ENCODE results near the gene UNC5A. TPM values are rescaled to one million over a fixed set of nuclear protein-coding genes. Genes with fewer than 3 reads are reported as not detected.

Gene UNC5A
- total and polyA plus RNA-seq, 9 of the 15 experiments (the other 6 are each of a cell fraction or from before 2014, with no cell fraction given) = not detected

GRCh38 chr5:176778921-176779465 lies 31.4 kb upstream of the UNC5A start:
- ChIA-PET CTCF (ENCODE audit: low intra/inter-chr PET ratio) (no interaction called here), POLR2A (no interaction called here)
- intact Hi-C loops (cut with micrococcal nuclease) = no loop called here
- TF ChIP-seq GTF3C2 (IDR thresholded peaks at IDR 0.05; ENCODE audit: borderline replicate concordance, extremely low read depth, insufficient read length) (no peak), NBN (IDR thresholded peaks at IDR 0.05; ENCODE audit: low read depth) (no peak), CHAMP1 (IDR thresholded peaks at IDR 0.05) (no peak), ZNF217 (CRISPR knock-in tag; IDR thresholded peaks at IDR 0.05) (no peak), ZNF57 (CRISPR knock-in tag; IDR thresholded peaks at IDR 0.05) (no peak), HOMEZ (CRISPR knock-in tag; IDR thresholded peaks at IDR 0.05) (no peak), ZNF24 (IDR thresholded peaks at IDR 0.05) (peak; percentile 26; the same call in 1 of the 2 replicates), RBM14 (IDR thresholded peaks at IDR 0.05; ENCODE audit: borderline replicate concordance, insufficient read depth, low read depth, low read length) (no peak)
- ATAC-seq (no peak), DNase-seq (ENCODE audit: extremely low read depth in 1 of 4, low spot score in 3 of 4) (no peak), FAIRE-seq (no peak)
- peaks cover 52 to 84% of the 10 kb centered on the region in 2 experiments for H3K27me3 ChIP-seq (ENCODE audit: control insufficient read depth in 2 of 2, insufficient read depth in 2 of 2, low read length in 2 of 2)
- no peak overlapping the region for H2AFZ ChIP-seq (ENCODE audit: low read depth, low read length)
- 1% methylated on average over 8 of the region's 8 CpGs for WGBS (ENCODE audit: insufficient coverage, low coverage, missing lambda C conversion rate)
- H3K4me3 ChIP-seq = no peak overlapping the region
- 0 out of 5 replicates have a peak, but pooled peaks cover 0 to 2% of the 10 kb centered on the region in 2 experiments for H3K4me1 ChIP-seq (replicated peaks in 1 of 2; ENCODE audit: control insufficient read depth in 2 of 2, insufficient read depth in 2 of 2, low read length in 2 of 2)
- H3K4me2 ChIP-seq (ENCODE audit: insufficient read depth, low read length) = no peak overlapping the region
- H4K20me1 ChIP-seq (replicated peaks; ENCODE audit: control insufficient read depth, insufficient read depth, low read length) = 0 out of 2 replicates have a peak, but pooled peaks cover 6% of the 10 kb centered on the region
- no peaks in the 10 kb centered on the region for H3K79me2 ChIP-seq (ENCODE audit: control insufficient read depth, insufficient read depth, low read length)
- in situ Hi-C loops (cut with MboI) = no loop called here
- H3K9me3 ChIP-seq (replicated peaks; ENCODE audit: control insufficient read depth, insufficient read depth, low read depth, low read length) = no peaks in the 10 kb centered on the region
- no peaks in the 10 kb centered on the region for H3K9me1 ChIP-seq (ENCODE audit: control insufficient read depth, insufficient read depth, low read length)
- H3K36me3 ChIP-seq (ENCODE audit: control insufficient read depth, insufficient read depth, low read length) = no peaks in the 10 kb centered on the region
- no peak overlapping the region for H3K27ac ChIP-seq (ENCODE audit: extremely low read depth, low read depth, low read length)
- no peak overlapping the region for H3K9ac ChIP-seq (ENCODE audit: insufficient read depth in 1 of 2, low read depth in 2 of 2, low read length in 2 of 2)
- BruUV-seq (replicated peaks) = no TSS peak
